ENCODE measurements around the gene CUBN.
A peak's percentile ranks its signal among the peaks of the same experiment; 100 is the strongest.

The CUBN gene

GRCh38 chr10:17101257-17101909, 28.2 kb downstream of the CUBN start:
- DNase-seq, result no peak

GRCh38 chr10:17100586-17100985, 29.0 kb downstream of the CUBN start:
- no peak for DNase-seq

DNA sequence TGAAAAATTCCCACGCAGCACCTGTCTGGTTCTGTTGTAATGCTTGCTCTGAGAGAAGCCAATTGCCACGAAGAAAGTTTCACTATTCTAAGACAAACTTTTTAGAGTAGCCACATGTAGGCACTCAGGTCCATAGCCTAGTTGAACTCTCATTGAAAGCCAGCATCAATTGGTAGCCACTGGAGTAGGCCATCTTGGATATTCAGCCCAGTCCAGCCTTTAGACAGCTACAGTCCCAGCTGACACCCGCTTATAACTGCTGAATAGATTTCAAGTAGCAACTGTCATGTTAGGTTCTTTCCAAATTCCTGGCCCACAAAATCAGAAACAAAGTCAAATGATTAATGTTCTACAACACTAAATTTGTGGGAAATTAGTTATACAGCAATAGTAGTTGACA, 31.6 kb downstream of the CUBN start:
- no peak for DNase-seq

DNA sequence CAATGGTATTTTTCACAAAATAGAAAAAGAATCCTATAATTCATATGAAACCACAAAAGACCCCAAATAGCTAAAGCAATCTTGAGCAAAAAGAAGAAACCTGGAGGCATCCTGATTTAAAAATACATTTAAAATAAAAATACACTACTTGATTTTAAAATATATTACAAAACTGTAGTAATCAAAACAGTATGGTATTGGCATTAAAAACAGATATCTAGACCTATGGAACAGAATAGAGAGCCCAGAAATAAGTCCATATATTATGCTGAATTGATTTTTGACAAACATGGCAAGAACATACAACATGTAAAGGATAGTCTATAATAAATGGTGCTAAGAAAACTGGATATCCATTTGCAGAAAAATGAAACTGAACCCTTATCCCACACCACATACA, 34.8 kb downstream of the CUBN start:
- no peak for DNase-seq

GRCh38 chr10:17092986-17093803, 36.4 kb downstream of the CUBN start:
- no peak for DNase-seq

GRCh38 chr10:17092216-17092944, 37.2 kb downstream of the CUBN start:
- peak; percentile 81 for DNase-seq

GRCh38 chr10:17088118-17088806, 41.3 kb downstream of the CUBN start:
- no peak for DNase-seq

GRCh38 chr10:17086865-17087367, 42.7 kb downstream of the CUBN start:
- DNase-seq, result no peak

GRCh38 chr10:17085011-17085725, 44.4 kb downstream of the CUBN start:
- no peak for DNase-seq

DNA sequence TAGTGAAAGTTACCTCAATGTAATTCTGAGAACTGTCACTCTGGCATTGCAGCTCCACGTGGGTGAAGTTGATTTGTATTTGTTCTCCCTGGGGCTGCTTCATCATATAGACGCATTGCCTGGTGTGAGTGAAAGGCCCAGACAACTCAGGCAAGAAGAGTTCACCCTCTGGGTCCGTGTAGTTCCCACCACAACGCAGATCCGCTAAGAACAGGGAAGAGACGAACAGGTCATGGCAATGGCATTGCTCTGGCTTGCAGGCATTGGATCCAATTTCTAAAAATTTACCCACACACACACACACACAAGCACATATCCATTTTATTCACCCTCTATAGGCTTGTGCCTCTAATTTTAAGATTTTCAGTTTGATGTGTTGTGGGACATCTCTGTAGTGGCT, 45.4 kb downstream of the CUBN start:
- no peak for DNase-seq

- peak; percentile 22 for DNase-seq
Observed at GRCh38 chr10:17081431-17081830, 48.2 kb downstream of the CUBN start.

DNA sequence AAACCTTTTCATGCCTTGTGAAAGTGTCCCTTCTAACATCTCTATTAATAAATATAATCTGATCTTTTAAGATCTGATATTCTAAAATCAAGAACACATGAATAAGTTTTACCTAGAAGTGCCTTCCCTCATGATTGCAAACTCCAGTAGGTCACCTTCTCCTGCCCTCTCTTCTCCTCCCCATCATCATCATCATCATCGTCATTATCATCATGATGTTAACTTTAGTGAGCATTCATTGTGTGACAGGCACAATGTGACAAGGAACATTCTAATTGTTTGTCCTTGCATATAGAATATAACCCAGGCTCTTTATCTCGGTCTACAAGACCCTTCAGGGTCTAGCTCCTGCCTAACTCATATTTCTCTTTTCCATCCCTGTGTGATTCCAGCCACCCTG, 51.7 kb downstream of the CUBN start:
- DNase-seq, result no peak

GRCh38 chr10:17077346-17077781, 52.2 kb downstream of the CUBN start:
- no peak for DNase-seq

- no peak for DNase-seq
Observed at GRCh38 chr10:17076626-17077345, 52.8 kb downstream of the CUBN start.

DNA sequence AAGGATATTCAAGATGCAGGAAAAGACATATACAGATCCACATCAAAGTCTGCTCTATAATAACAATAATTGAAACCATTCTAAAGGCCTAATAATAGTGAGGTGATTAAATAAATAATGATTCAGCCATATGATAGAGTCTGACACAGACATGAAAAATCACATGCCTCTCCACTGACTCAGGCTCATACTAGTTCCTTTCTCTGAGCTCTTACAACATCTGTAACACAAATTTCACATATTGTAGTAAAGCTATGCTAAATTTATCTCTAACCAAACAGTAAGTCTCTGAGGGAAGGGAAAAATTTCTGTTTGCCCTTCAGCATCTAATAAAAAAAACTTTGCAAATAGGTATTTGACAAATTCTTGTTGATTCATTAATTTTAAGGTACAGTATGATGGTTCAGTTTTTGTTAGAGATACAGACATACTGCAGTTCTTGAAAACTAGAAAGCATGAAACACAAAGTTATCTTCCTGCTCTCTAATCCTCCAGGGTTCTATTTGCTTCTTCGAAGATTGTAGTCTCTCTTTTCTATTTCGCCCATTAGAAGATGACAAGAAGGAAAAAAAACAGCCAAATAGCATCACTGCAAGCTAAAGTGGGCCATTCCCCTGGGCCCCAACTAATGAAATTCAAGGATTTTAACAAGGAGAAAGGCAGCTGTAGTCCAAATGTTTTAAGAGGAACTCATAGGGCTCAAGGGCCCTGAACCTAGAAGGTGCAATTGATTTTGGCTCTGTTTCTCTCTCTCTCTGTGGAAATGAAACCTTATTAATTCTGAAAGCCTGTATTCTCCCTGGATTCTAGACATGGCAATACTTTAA, 53.9 kb downstream of the CUBN start:
- DNase-seq, result peak; percentile 77

DNA sequence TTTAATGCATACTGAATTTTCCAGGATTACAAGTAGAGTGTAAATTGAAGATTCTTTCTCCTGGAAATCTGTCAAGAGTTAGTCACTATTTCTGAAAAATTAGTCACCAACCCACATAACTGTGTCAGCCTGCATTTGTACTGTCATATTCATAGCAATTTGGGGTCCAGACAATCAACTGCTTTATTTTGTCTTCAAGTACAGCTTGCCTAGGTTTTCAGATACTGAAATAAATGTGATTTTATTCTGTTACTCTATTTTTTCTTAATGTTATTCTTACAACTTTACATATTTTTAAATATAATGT, 55.1 kb downstream of the CUBN start:
- DNase-seq, result no peak

DNA sequence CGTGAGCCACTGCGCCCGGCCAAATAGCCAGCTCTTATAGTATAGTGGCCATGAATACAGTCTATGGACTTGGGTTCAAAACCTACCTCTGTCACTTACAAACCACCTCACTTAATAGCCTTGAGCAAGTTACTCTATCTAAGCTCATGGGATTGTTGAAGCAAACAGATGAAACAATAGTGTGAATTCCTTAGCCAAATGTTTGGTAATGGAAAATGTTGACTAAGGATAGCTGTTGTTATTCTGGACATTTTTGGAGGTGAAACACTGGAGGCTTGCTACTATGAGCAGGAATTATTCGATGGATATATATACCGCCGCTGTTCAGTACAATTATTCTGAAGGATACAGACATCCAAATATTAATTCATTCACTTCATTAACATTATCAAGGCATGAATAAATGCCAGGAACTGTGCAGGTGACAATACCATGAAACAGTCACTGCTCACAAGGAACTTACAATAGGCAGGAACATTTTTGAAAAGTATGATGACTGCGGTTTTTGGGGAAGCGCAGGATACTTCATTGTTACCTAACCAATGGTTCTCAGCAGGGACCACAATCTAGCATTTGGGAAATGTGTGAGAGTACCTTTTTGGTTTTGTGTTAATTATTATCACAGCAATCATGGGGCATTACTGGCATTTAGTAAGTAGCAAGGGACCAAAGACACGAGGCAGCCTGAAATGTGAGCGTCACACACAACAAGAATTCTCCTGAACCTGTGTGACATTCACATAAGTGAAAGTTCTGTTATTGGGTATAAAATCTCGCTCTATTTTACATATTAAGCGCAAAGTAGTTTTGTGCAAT, 55.7 kb downstream of the CUBN start:
- DNase-seq, result no peak

GRCh38 chr10:17068953-17069352, 60.7 kb downstream of the CUBN start:
- DNase-seq, result no peak

DNA sequence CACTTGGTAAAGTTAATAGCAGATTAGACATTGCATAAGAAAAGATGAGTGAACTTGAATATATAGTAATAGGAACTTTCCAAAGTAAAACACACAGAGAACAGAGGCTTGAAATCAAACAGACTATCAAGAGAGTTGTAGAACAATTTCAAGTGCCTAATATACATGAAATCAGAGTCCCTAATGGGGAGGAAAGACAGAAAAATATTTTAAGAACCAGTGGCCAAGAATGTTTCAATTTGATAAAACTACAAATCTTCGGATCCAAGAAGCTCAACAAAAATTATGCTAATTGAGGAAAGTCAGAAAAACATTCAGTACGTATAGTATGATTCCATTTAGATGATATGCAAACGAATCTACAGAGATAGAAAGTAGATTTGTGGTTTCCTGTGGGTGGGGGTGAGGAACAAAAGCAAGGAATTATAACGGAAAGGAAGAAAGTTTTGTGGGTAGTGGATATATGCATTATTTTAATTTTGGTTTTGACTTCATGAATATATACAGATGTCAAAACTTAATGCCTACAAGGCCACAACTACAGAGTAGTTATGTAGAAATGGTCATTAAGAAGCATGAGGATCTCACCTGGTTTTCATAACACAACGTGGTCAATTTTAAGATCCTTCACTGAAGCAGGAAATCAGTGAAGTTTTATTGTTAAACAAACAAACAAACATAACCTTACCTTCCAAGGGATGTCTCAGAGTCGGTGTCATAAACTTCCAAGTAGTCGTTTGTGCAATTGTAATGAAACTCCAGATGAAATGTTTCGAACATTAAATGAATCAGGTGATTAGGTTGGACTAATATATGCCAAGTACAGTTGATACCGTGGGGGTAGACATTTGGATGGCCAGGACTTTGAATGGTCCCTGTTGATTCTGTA, 62.0 kb downstream of the CUBN start:
- peak; percentile 1 for DNase-seq
